GM21717 (cell line): ENCODE results near the gene SMARCD3.

Experiments used
- ATAC-seq: cut with Tn5 transposase; IDR thresholded peaks from one replicate; pipeline ENCODE4 v1.9.1; 2021; ENCODE audit warnings: mild to moderate bottlenecking, moderate library complexity; ENCODE audit not compliant: unreplicated experiment

Gene SMARCD3

GRCh38 chr7:151249732-151250072 is 1.2 kb upstream of the SMARCD3 start:
- ATAC-seq: no peak

GRCh38 chr7:151249034-151249731 is 689 bp upstream of the SMARCD3 start:
- no peak for ATAC-seq

GRCh38 chr7:151247611-151248345 is 716 bp downstream of the SMARCD3 start:
- ATAC-seq: no peak

- ATAC-seq: no peak
Observed at GRCh38 chr7:151246851-151247580, 1.5 kb downstream of the SMARCD3 start.

GRCh38 chr7:151246102-151246850 is 2.2 kb downstream of the SMARCD3 start:
- no peak for ATAC-seq

GRCh38 chr7:151245360-151246101 is 3.0 kb downstream of the SMARCD3 start:
- no peak for ATAC-seq

GRCh38 chr7:151244841-151245346 is 3.6 kb downstream of the SMARCD3 start:
- ATAC-seq: no peak

GRCh38 chr7:151244196-151244840 is 4.2 kb downstream of the SMARCD3 start:
- no peak for ATAC-seq

- ATAC-seq: no peak
Observed at GRCh38 chr7:151243408-151244195, 4.9 kb downstream of the SMARCD3 start.

GRCh38 chr7:151243045-151243349 is 5.5 kb downstream of the SMARCD3 start:
- no peak for ATAC-seq

- ATAC-seq: no peak
Observed at GRCh38 chr7:151242159-151243044, 6.1 kb downstream of the SMARCD3 start.

- no peak for ATAC-seq
Observed at GRCh38 chr7:151241755-151242096, 6.8 kb downstream of the SMARCD3 start.

- no peak for ATAC-seq
Observed at GRCh38 chr7:151240942-151241754, 7.3 kb downstream of the SMARCD3 start.

GRCh38 chr7:151240536-151240935 is 8.0 kb downstream of the SMARCD3 start:
- no peak for ATAC-seq

- no peak for ATAC-seq
Observed at GRCh38 chr7:151239837-151240459, 8.5 kb downstream of the SMARCD3 start.

GRCh38 chr7:151238924-151239836 is 9.3 kb downstream of the SMARCD3 start:
- ATAC-seq: no peak
